ENCODE measurements around the gene AXDND1.
"Not testable (repeated sequence)": the region's sequence is repeated elsewhere in the genome, so short reads cannot be mapped to it uniquely, and the experiment has no call there.

Gene AXDND1

DNA sequence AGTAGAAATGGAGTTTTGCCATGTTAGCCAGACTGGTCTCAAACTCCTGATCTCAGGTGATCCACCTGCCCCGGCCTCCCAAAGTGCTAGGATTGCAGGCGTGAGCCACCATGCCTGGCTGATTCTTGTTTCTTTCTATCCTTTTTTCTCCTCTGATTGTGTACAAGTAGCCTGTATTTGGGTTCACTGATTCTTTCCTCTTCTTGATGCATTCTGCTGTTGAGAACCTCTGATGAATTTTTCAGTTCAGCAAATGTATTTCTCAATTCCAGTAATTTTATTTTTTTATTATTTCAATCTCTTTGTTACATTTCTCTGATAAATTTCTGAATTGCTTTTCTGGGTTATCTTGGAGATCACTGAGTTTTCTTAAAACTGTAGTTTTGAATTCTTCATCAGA is 58.8 kb downstream of the AXDND1 start:
- no peak for DNase-seq (ENCODE audit: low read depth in 1 of 2, low spot score in 1 of 2)
- TF ChIP-seq, protein P1, sequence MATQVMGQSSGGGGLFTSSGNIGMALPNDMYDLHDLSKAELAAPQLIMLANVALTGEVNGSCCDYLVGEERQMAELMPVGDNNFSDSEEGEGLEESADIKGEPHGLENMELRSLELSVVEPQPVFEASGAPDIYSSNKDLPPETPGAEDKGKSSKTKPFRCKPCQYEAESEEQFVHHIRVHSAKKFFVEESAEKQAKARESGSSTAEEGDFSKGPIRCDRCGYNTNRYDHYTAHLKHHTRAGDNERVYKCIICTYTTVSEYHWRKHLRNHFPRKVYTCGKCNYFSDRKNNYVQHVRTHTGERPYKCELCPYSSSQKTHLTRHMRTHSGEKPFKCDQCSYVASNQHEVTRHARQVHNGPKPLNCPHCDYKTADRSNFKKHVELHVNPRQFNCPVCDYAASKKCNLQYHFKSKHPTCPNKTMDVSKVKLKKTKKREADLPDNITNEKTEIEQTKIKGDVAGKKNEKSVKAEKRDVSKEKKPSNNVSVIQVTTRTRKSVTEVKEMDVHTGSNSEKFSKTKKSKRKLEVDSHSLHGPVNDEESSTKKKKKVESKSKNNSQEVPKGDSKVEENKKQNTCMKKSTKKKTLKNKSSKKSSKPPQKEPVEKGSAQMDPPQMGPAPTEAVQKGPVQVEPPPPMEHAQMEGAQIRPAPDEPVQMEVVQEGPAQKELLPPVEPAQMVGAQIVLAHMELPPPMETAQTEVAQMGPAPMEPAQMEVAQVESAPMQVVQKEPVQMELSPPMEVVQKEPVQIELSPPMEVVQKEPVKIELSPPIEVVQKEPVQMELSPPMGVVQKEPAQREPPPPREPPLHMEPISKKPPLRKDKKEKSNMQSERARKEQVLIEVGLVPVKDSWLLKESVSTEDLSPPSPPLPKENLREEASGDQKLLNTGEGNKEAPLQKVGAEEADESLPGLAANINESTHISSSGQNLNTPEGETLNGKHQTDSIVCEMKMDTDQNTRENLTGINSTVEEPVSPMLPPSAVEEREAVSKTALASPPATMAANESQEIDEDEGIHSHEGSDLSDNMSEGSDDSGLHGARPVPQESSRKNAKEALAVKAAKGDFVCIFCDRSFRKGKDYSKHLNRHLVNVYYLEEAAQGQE (IDR thresholded peaks at IDR 0.05; ENCODE audit: insufficient replicate concordance, low read depth) = no peak
- TF ChIP-seq SPI1 (IDR thresholded peaks at IDR 0.05; ENCODE audit: borderline replicate concordance, low read depth) (no peak), POLR2AphosphoS5 (IDR thresholded peaks at IDR 0.05; ENCODE audit: low read depth) (no peak), GABPA (IDR thresholded peaks at IDR 0.05; ENCODE audit: low read depth) (no peak), CTCF (IDR thresholded peaks at IDR 0.05; ENCODE audit: insufficient read depth, low read length) (no peak)
- Histone ChIP-seq H3K27ac (replicated peaks) (no peak overlapping the region), H3K4me3 (replicated peaks; ENCODE audit: insufficient read depth, low read length) (no peak overlapping the region), H3K27me3 (ENCODE audit: insufficient read depth, poor library complexity, severe bottlenecking) (no peaks in the 10 kb centered on the region)

DNA sequence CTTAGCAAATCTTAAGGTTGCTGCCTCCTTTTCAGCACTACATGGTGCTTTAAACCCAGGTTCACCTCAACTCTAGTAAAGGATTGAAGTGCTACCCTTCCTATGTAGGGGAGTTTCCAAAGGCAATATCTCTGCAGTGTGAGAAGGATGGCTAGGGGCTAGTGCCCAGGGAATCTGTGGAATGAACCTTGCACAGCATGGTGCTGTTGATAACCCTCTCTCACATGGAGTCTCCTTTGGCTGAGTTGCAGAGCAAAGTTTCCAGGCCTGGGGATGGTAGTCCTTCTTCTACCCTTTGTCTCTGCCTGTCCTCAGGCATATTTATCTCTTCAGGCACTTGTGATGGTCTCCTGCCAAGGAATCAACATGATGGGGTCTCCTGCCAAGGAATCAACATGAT is 59.4 kb downstream of the AXDND1 start:
- no peak overlapping the region for H3K4me3 ChIP-seq (replicated peaks; ENCODE audit: insufficient read depth, low read length)
- no peaks in the 10 kb centered on the region for H3K27me3 ChIP-seq (ENCODE audit: insufficient read depth, poor library complexity, severe bottlenecking)
- TF ChIP-seq, protein P1 (IDR thresholded peaks at IDR 0.05; ENCODE audit: insufficient replicate concordance, low read depth) = no peak
- TF ChIP-seq POLR2AphosphoS5 (IDR thresholded peaks at IDR 0.05; ENCODE audit: low read depth) (no peak), CTCF (IDR thresholded peaks at IDR 0.05; ENCODE audit: insufficient read depth, low read length) (no peak), SPI1 (IDR thresholded peaks at IDR 0.05; ENCODE audit: borderline replicate concordance, low read depth) (no peak), GABPA (IDR thresholded peaks at IDR 0.05; ENCODE audit: low read depth) (no peak)
- DNase-seq (ENCODE audit: low read depth in 1 of 2, low spot score in 1 of 2) = no peak
- H3K27ac ChIP-seq (replicated peaks) = no peak overlapping the region

DNA sequence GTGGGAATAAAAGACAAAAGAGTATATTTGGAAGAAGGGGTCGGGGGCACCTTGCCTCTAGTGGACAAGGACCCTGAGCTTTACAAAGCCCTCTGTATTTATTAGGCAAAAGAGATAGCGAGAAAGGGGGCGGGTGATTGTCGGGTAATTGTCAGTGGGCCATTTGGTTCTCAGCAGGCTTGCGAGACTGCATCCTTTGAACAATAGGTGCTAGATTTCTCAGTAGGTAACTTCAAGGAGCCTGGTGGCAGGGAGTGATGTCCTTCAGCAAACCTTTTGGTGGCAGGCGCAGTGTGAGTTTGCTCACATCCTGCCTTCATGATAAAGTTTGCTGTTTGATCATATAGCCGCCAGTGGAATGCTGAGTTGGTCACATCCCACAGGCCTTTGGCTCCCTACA is 71.4 kb downstream of the AXDND1 start:
- TF ChIP-seq GABPA (IDR thresholded peaks at IDR 0.05; ENCODE audit: low read depth) = no peak
- no peak for TF ChIP-seq POLR2AphosphoS5 (IDR thresholded peaks at IDR 0.05; ENCODE audit: low read depth)
- TF ChIP-seq, protein P1 (IDR thresholded peaks at IDR 0.05; ENCODE audit: insufficient replicate concordance, low read depth) = no peak
- TF ChIP-seq SPI1 (IDR thresholded peaks at IDR 0.05; ENCODE audit: borderline replicate concordance, low read depth) = no peak
- no peak for TF ChIP-seq CTCF (IDR thresholded peaks at IDR 0.05; ENCODE audit: insufficient read depth, low read length)
- no peak overlapping the region for H3K27ac ChIP-seq (replicated peaks)
- H3K4me3 ChIP-seq (replicated peaks; ENCODE audit: insufficient read depth, low read length) = no peak overlapping the region
- no peaks in the 10 kb centered on the region for H3K27me3 ChIP-seq (ENCODE audit: insufficient read depth, poor library complexity, severe bottlenecking)
- DNase-seq (ENCODE audit: low read depth in 1 of 2, low spot score in 1 of 2) = no peak

GRCh38 chr1:179439646-179440045 is 73.9 kb downstream of the AXDND1 start:
- not testable (repeated sequence) for H3K4me3 ChIP-seq (replicated peaks; ENCODE audit: insufficient read depth, low read length); H3K27ac ChIP-seq (replicated peaks); H3K27me3 ChIP-seq (ENCODE audit: insufficient read depth, poor library complexity, severe bottlenecking); DNase-seq (ENCODE audit: low read depth in 1 of 2, low spot score in 1 of 2)

DNA sequence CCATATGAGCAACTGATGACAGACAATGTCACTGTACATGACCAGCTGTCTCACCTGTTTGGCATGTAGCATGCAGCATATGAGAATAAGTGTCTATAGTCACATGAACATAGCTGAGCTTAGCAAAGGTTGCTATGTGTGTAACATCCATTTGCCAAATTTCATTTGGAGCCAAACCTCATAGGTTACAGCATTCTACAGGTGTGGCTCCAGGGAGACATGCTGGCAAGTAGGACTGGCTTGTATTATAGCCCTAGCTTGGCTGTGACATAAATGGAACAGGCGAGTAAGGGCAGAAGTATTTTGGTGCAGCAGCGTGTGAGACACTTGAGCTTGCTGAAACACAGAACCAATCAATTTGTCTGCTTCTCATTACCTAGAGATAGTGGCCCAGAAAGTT is 74.5 kb downstream of the AXDND1 start:
- not testable (repeated sequence) for H3K4me3 ChIP-seq (replicated peaks; ENCODE audit: insufficient read depth, low read length); DNase-seq (ENCODE audit: low read depth in 1 of 2, low spot score in 1 of 2); H3K27ac ChIP-seq (replicated peaks); H3K27me3 ChIP-seq (ENCODE audit: insufficient read depth, poor library complexity, severe bottlenecking)

All from HL-60 (cell line).